ENCODE measurements around the gene SULT1A2.
"Not testable (repeated sequence)": the region's sequence is repeated elsewhere in the genome, so short reads cannot be mapped to it uniquely, and the experiment has no call there.

Gene SULT1A2

GRCh38 chr16:28596840-28597691, at the start of gene SULT1A2:
Gene SULT1A2, minus strand, starts transcription at chr16:28597050. Its CDS starts 1,120 bp downstream, at chr16:28595930.
- no peak for DNase-seq (ENCODE audit: low spot score)

- DNase-seq (ENCODE audit: low spot score) = not testable (repeated sequence)
Measured at GRCh38 chr16:28639959-28640358, 43.1 kb upstream of the SULT1A2 start.

- not testable (repeated sequence) for DNase-seq (ENCODE audit: low spot score)
Measured at GRCh38 chr16:28638359-28638758, 41.5 kb upstream of the SULT1A2 start.

- not testable (repeated sequence) for DNase-seq (ENCODE audit: low spot score)
Measured at GRCh38 chr16:28637765-28638164, 40.9 kb upstream of the SULT1A2 start, which contains the start of gene NPIPB8. Gene NPIPB8, plus strand, starts transcription at chr16:28638065. Its CDS starts 296 bp downstream, at chr16:28638361.

GRCh38 chr16:28636093-28636823, 39.4 kb upstream of the SULT1A2 start:
- not testable (repeated sequence) for DNase-seq (ENCODE audit: low spot score)

GRCh38 chr16:28630905-28631304, 34.1 kb upstream of the SULT1A2 start:
- not testable (repeated sequence) for DNase-seq (ENCODE audit: low spot score)

- DNase-seq (ENCODE audit: low spot score) = no peak
Measured at GRCh38 chr16:28623172-28623711, 26.4 kb upstream of the SULT1A2 start.

GRCh38 chr16:28622532-28623171, 25.8 kb upstream of the SULT1A2 start:
- not testable (repeated sequence) for DNase-seq (ENCODE audit: low spot score)

GRCh38 chr16:28621481-28622155, 24.8 kb upstream of the SULT1A2 start:
- DNase-seq (ENCODE audit: low spot score) = no peak

- not testable (repeated sequence) for DNase-seq (ENCODE audit: low spot score)
Measured at GRCh38 chr16:28620316-28620715, 23.5 kb upstream of the SULT1A2 start.

GRCh38 chr16:28617874-28618273, 21.0 kb upstream of the SULT1A2 start:
- no peak for DNase-seq (ENCODE audit: low spot score)

- DNase-seq (ENCODE audit: low spot score) = no peak
Measured at GRCh38 chr16:28616636-28617035, 19.8 kb upstream of the SULT1A2 start.

GRCh38 chr16:28616224-28616577, 19.4 kb upstream of the SULT1A2 start:
- not testable (repeated sequence) for DNase-seq (ENCODE audit: low spot score)

- DNase-seq (ENCODE audit: low spot score) = peak; percentile 8
Measured at GRCh38 chr16:28615486-28616223, 18.8 kb upstream of the SULT1A2 start.

- DNase-seq (ENCODE audit: low spot score) = not testable (repeated sequence)
Measured at GRCh38 chr16:28614561-28614960, 17.7 kb upstream of the SULT1A2 start.

- DNase-seq (ENCODE audit: low spot score) = not testable (repeated sequence)
Measured at GRCh38 chr16:28613912-28614311, 17.1 kb upstream of the SULT1A2 start.

GRCh38 chr16:28612359-28613280, 15.8 kb upstream of the SULT1A2 start:
- not testable (repeated sequence) for DNase-seq (ENCODE audit: low spot score)

- no peak for DNase-seq (ENCODE audit: low spot score)
Measured at GRCh38 chr16:28610595-28611191, 13.8 kb upstream of the SULT1A2 start.

All from hematopoietic multipotent progenitor cell treated with erythropoietin and hydrocortisone succinate and interleukin-3 and kit ligand, for 17 days (in vitro differentiated cells).